ENCODE measurements around the gene TENT4A.

DNA sequence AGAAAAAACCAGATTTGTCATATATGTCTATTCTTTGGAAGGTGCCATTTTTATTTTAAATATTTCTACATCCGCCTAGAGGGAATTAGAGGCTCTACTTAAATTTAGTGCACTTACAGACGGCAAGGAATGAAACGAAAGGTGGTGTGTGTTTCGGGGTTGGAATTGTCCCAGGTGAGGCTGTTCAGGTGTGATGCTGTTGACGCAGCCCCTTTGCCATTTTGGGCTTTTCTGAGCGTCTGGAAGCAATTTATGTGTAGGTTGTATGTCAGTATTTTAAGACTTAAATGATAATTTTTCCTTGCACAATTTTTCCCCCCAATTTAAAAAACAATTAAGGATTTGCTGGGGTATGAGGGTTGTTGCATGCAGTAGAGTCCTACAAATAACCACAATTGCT lies 2.0 kb downstream of the TENT4A start:
- TF ChIP-seq, protein P1, sequence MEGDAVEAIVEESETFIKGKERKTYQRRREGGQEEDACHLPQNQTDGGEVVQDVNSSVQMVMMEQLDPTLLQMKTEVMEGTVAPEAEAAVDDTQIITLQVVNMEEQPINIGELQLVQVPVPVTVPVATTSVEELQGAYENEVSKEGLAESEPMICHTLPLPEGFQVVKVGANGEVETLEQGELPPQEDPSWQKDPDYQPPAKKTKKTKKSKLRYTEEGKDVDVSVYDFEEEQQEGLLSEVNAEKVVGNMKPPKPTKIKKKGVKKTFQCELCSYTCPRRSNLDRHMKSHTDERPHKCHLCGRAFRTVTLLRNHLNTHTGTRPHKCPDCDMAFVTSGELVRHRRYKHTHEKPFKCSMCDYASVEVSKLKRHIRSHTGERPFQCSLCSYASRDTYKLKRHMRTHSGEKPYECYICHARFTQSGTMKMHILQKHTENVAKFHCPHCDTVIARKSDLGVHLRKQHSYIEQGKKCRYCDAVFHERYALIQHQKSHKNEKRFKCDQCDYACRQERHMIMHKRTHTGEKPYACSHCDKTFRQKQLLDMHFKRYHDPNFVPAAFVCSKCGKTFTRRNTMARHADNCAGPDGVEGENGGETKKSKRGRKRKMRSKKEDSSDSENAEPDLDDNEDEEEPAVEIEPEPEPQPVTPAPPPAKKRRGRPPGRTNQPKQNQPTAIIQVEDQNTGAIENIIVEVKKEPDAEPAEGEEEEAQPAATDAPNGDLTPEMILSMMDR (IDR thresholded peaks at IDR 0.05; ENCODE audit: low read depth, low read length) = no peak
- no peak for TF ChIP-seq EZH2phosphoT487 (IDR thresholded peaks at IDR 0.05; ENCODE audit: low read depth)
